H9 (cell line): ENCODE results near the gene SPDEF. TPM values are rescaled to one million over a fixed set of nuclear protein-coding genes. Genes with fewer than 3 reads are reported as not detected.

Experiments
- DNase-seq: peaks from one replicate; pipeline ENCODE4 v3.0.0-alpha.2; 2017
- H2AFZ ChIP-seq: one replicate; pipeline ENCODE4 v1.6.1; 2013; ENCODE audit warnings: mild to moderate bottlenecking, low read length, control low read depth, moderate library complexity
- H2AK5ac ChIP-seq: 2 replicates; pipeline ENCODE4 v1.6.1; 2013; ENCODE audit warnings: low read length, control low read depth, mixed read lengths; ENCODE audit not compliant: insufficient read length
- H2BK120ac ChIP-seq: one replicate; pipeline ENCODE4 v1.6.1; 2013; ENCODE audit warnings: low read depth, mild to moderate bottlenecking, low read length, control low read depth, inconsistent platforms; ENCODE audit not compliant: poor library complexity, severe bottlenecking
- H2BK12ac ChIP-seq: 2 replicates; pipeline ENCODE4 v1.6.1; 2013; ENCODE audit warnings: low read length, control low read depth, mixed read lengths, low read depth; ENCODE audit not compliant: insufficient read length
- H2BK15ac ChIP-seq: 2 replicates; pipeline ENCODE4 v1.6.1; 2013; ENCODE audit warnings: low read depth, low read length, control low read depth
- H2BK20ac ChIP-seq: one replicate; pipeline ENCODE4 v1.6.1; 2013; ENCODE audit warnings: low read depth, mild to moderate bottlenecking, low read length, control low read depth, inconsistent platforms; ENCODE audit not compliant: poor library complexity, severe bottlenecking
- H2BK5ac ChIP-seq: 2 replicates; pipeline ENCODE4 v1.6.1; 2013; ENCODE audit warnings: low read length, control low read depth, mixed read lengths; ENCODE audit not compliant: insufficient read length
- H3K14ac ChIP-seq: 2 replicates; pipeline ENCODE4 v1.6.1; 2013; ENCODE audit warnings: low read length, control low read depth; ENCODE audit not compliant: insufficient read depth
- H3K18ac ChIP-seq: 2 replicates; pipeline ENCODE4 v1.6.1; 2013; ENCODE audit warnings: low read depth, mild to moderate bottlenecking, mixed read lengths, low read length, control low read depth; ENCODE audit not compliant: insufficient read length
- H3K23ac ChIP-seq: 2 replicates; pipeline ENCODE4 v1.6.1; 2013; ENCODE audit warnings: low read length, control low read depth, mixed read lengths, low read depth; ENCODE audit not compliant: insufficient read length
- H3K23me2 ChIP-seq: 2 replicates; pipeline ENCODE4 v1.6.1; 2013; ENCODE audit warnings: low read depth, mild to moderate bottlenecking, mixed read lengths, low read length, control low read depth; ENCODE audit not compliant: insufficient read length, poor library complexity, severe bottlenecking
- H3K27ac ChIP-seq: 2 replicates; pipeline ENCODE4 v1.5.1; 2013; ENCODE audit warnings: low read length, control low read depth, mixed read lengths, low read depth; ENCODE audit not compliant: insufficient read length
- H3K27me3 ChIP-seq: 2 replicates; pipeline ENCODE4 v1.6.1; 2013; ENCODE audit warnings: low read length, control low read depth, inconsistent platforms; ENCODE audit not compliant: insufficient read depth
- H3K4ac ChIP-seq: 2 replicates; pipeline ENCODE4 v1.6.1; 2013; ENCODE audit warnings: low read depth, mild to moderate bottlenecking, control low read depth, inconsistent platforms, low read length, moderate library complexity
- H3K4me1 ChIP-seq: 2 replicates; pipeline ENCODE4 v1.6.1; 2013; ENCODE audit warnings: low read length, control low read depth, inconsistent platforms; ENCODE audit not compliant: insufficient read depth
- H3K4me2 ChIP-seq: 2 replicates; pipeline ENCODE4 v1.6.1; 2013; ENCODE audit warnings: low read length, control low read depth, mixed read lengths; ENCODE audit not compliant: insufficient read length, insufficient read depth
- H3K56ac ChIP-seq: 2 replicates; pipeline ENCODE4 v1.6.1; 2013; ENCODE audit warnings: low read depth, mild to moderate bottlenecking, mixed read lengths, low read length, control low read depth; ENCODE audit not compliant: insufficient read length
- H3K79me1 ChIP-seq: 2 replicates; pipeline ENCODE4 v1.6.1; 2013; ENCODE audit warnings: low read depth, mild to moderate bottlenecking, moderate library complexity, low read length, control low read depth, inconsistent platforms; ENCODE audit not compliant: insufficient read depth, poor library complexity, severe bottlenecking
- H3K79me2 ChIP-seq: 2 replicates; pipeline ENCODE4 v1.6.1; 2013; ENCODE audit warnings: low read length, control low read depth, inconsistent platforms; ENCODE audit not compliant: insufficient read depth
- H3K9ac ChIP-seq: 2 replicates; pipeline ENCODE4 v1.6.1; 2013; ENCODE audit warnings: low read length, control low read depth, mixed read lengths; ENCODE audit not compliant: insufficient read length; ENCODE audit errors: extremely low read depth
- H3K9me3 ChIP-seq: one replicate; pipeline ENCODE4 v1.6.1; 2013; ENCODE audit warnings: low read depth, low read length, inconsistent platforms; ENCODE audit not compliant: control insufficient read depth
- H3T11ph ChIP-seq: one replicate; pipeline ENCODE4 v1.6.1; 2013; ENCODE audit warnings: mild to moderate bottlenecking, low read length, control low read depth, inconsistent platforms
- H4K20me1 ChIP-seq: one replicate; pipeline ENCODE4 v1.6.1; 2013; ENCODE audit not compliant: control insufficient read depth, insufficient read length, insufficient read depth
- H4K5ac ChIP-seq: 2 replicates; pipeline ENCODE4 v1.6.1; 2013; ENCODE audit warnings: low read depth, mild to moderate bottlenecking, mixed read lengths, low read length, control low read depth; ENCODE audit not compliant: insufficient read length
- H4K8ac ChIP-seq: replicated peaks from 2 replicates; pipeline ENCODE4 v1.6.1; 2013; ENCODE audit warnings: low read length, control low read depth, mixed read lengths, low read depth; ENCODE audit not compliant: insufficient read length
- H4K91ac ChIP-seq: 2 replicates; pipeline ENCODE4 v1.6.1; 2013; ENCODE audit warnings: low read depth, mild to moderate bottlenecking, moderate library complexity, mixed read lengths, low read length, control low read depth; ENCODE audit not compliant: insufficient read length
- H3K27ac Mint-ChIP-seq, 3 experiments: 2 replicates in 2 of 3; 3 replicates in 1 of 3; pipeline ENCODE4 v1.8.0; 2020 to 2021; ENCODE audit warnings: mixed read lengths in 3 of 3, mild to moderate bottlenecking in 1 of 3, moderate library complexity in 1 of 3
- H3K27me3 Mint-ChIP-seq: 2 replicates; pipeline ENCODE4 v1.8.0; 2021; ENCODE audit warnings: low read depth, mild to moderate bottlenecking, moderate library complexity, mixed read lengths
- H3K36me3 Mint-ChIP-seq, 3 experiments: 2 replicates in 2 of 3; 3 replicates in 1 of 3; pipeline ENCODE4 v1.8.0; 2020 to 2021; ENCODE audit warnings: low read depth in 3 of 3, mixed read lengths in 3 of 3; ENCODE audit not compliant: insufficient read depth in 1 of 3
- H3K4me1 Mint-ChIP-seq, 2 experiments: 2 replicates each; pipeline ENCODE4 v1.8.0; 2020; ENCODE audit warnings: mixed read lengths in 2 of 2
- H3K4me3 Mint-ChIP-seq, 2 experiments: 2 replicates in 1 of 2; 3 replicates in 1 of 2; pipeline ENCODE4 v1.8.0; 2020 to 2021; ENCODE audit warnings: mild to moderate bottlenecking in 2 of 2, mixed read lengths in 2 of 2, moderate library complexity in 1 of 2
- H3K9me3 Mint-ChIP-seq, 2 experiments: 2 replicates in 1 of 2; 3 replicates in 1 of 2; pipeline ENCODE4 v1.8.0; 2020; ENCODE audit warnings: mild to moderate bottlenecking in 2 of 2, mixed read lengths in 2 of 2, moderate library complexity in 1 of 2
- WGBS: extraction: QIAGEN DNeasy Blood & Tissue Kit; methylation state at CpG from one replicate; pipeline ENCODE4 v1.1.7; 2013; ENCODE audit warnings: missing lambda C conversion rate, low lambda C conversion rate, mixed read lengths; ENCODE audit not compliant: insufficient read length; ENCODE audit errors: extremely low coverage; 5-methylcytosine and 5-hydroxymethylcytosine counted together
- long read RNA-seq: library from polyadenylated mRNA; unstranded; transcript quantifications from one replicate; pipeline ENCODE4 v2.0.0, GENCODE V29; 2020
- total RNA-seq: library from RNA; stranded (reverse); gene quantifications from 2 replicates; pipeline ENCODE4 v1.2.1, GENCODE V29; 2021
- TF ChIP-seq, protein P1 (sequence below): fragments of 200-600 bp; sonication (generic); conservative IDR thresholded peaks from 3 replicates; pipeline ENCODE4 v1.8.0; 2021; ENCODE audit warnings: antibody characterized with exemption, mild to moderate bottlenecking

Gene SPDEF
- total RNA-seq: 0.15 and 0.22 TPM in 2 replicates
- long read RNA-seq: 0 reads

DNA sequence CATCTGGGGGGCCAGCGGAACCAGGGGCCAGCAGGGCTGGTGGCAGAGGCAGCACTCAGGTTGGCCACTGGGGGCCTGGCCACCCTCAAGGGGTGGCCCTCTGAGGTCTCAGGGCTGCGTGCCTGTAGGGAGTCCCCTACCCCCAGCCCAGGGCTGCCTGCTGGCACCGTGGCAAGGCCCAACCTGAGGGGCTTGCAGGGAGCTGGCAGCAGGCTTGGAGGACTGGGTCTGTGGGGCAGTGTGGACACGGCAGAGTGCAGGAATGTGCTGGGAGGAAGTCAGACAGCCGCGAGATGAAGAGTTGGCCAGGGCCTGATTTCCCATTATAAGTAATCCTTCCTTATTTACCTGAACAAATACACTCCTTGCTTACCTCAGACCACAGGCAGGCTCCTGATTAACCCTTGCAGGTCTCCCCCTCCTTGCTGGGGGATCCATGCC lies at the start of gene SPDEF:
Gene SPDEF (minus strand): TSS at position 299 of the 441 bp plus-strand sequence. CDS start 11,874 bp downstream, outside the sequence.
- H3K79me1 ChIP-seq: no peaks in the 10 kb centered on the region
- Mint-ChIP-seq H3K27ac (peak within 1 kb of the TSS in 1 of 3 experiments; percentile 23; a peak in 2 of 7 replicates), H3K4me1 (peaks cover 23 to 40% of the 10 kb centered on the region in 2 experiments), H3K36me3 (no peaks in the 10 kb centered on the region), H3K27me3 (peaks cover 1% of the 10 kb centered on the region; the same call in 1 of the 2 replicates), H3K4me3 (no peak within 1 kb of the TSS), H3K9me3 (no peaks in the 10 kb centered on the region; a peak in 2 of 5 replicates)
- H3K23ac ChIP-seq: no peak within 1 kb of the TSS
- no peak within 1 kb of the TSS for H2BK15ac ChIP-seq
- H4K8ac ChIP-seq: no peak within 1 kb of the TSS
- H3K9ac ChIP-seq: no peak within 1 kb of the TSS
- no peak within 1 kb of the TSS for H2BK120ac ChIP-seq
- H3K79me2 ChIP-seq: no peaks in the 10 kb centered on the region
- H2BK20ac ChIP-seq: no peak within 1 kb of the TSS
- no peak within 1 kb of the TSS for H2AK5ac ChIP-seq
- H3K56ac ChIP-seq: no peak within 1 kb of the TSS
- no peak within 1 kb of the TSS for H3K27ac ChIP-seq
- H4K20me1 ChIP-seq: no peaks in the 10 kb centered on the region
- no peak within 1 kb of the TSS for H3K4me2 ChIP-seq
- H4K91ac ChIP-seq: no peak within 1 kb of the TSS
- no peak within 1 kb of the TSS for H3K18ac ChIP-seq
- no peak within 1 kb of the TSS for H2AFZ ChIP-seq
- no peak within 1 kb of the TSS for H4K5ac ChIP-seq
- H3T11ph ChIP-seq: no peak within 1 kb of the TSS
- no peaks in the 10 kb centered on the region; the same call in 1 of the 2 replicates for H3K4me1 ChIP-seq
- no peak within 1 kb of the TSS for H3K14ac ChIP-seq
- no CpG with 5 or more reads among the region's 6 CpGs for WGBS
- DNase-seq: no peak
- H3K4ac ChIP-seq: no peak within 1 kb of the TSS
- no peak within 1 kb of the TSS for H2BK12ac ChIP-seq
- no peak within 1 kb of the TSS for H2BK5ac ChIP-seq
- TF ChIP-seq, protein P1, sequence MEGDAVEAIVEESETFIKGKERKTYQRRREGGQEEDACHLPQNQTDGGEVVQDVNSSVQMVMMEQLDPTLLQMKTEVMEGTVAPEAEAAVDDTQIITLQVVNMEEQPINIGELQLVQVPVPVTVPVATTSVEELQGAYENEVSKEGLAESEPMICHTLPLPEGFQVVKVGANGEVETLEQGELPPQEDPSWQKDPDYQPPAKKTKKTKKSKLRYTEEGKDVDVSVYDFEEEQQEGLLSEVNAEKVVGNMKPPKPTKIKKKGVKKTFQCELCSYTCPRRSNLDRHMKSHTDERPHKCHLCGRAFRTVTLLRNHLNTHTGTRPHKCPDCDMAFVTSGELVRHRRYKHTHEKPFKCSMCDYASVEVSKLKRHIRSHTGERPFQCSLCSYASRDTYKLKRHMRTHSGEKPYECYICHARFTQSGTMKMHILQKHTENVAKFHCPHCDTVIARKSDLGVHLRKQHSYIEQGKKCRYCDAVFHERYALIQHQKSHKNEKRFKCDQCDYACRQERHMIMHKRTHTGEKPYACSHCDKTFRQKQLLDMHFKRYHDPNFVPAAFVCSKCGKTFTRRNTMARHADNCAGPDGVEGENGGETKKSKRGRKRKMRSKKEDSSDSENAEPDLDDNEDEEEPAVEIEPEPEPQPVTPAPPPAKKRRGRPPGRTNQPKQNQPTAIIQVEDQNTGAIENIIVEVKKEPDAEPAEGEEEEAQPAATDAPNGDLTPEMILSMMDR: peak; percentile 26; the same call in 2 of the 3 replicates
- H3K23me2 ChIP-seq: no peaks in the 10 kb centered on the region
- no peaks in the 10 kb centered on the region for H3K9me3 ChIP-seq
- H3K27me3 ChIP-seq: no peaks in the 10 kb centered on the region
